Sigmoid colon (tissue), 7 donors: ENCODE data around the gene SELENOO. TPM values are rescaled to one million over a fixed set of nuclear protein-coding genes. Genes with fewer than 3 reads are reported as not detected.

ENCODE experiments used
- DNase-seq: peaks from one replicate; pipeline ENCODE4 v3.0.0-alpha.2; 2019
- H3K27ac ChIP-seq, 4 donors: fragments of 200-600 bp; sonication (generic); one replicate each; pipeline ENCODE4 v1.5.1; 2016 to 2019; ENCODE audit warnings: mild to moderate bottlenecking in 1 of 4
- H3K27me3 ChIP-seq, 3 donors: fragments of 200-600 bp; sonication (generic); one replicate each; pipeline ENCODE4 v1.5.1; 2019; ENCODE audit warnings: mild to moderate bottlenecking in 1 of 3
- H3K36me3 ChIP-seq, 4 donors: fragments of 200-600 bp; sonication (generic); one replicate each; pipeline ENCODE4 v1.5.1; 2016 to 2019
- H3K4me1 ChIP-seq, 4 donors: fragments of 200-600 bp; sonication (generic); one replicate each; pipeline ENCODE4 v1.5.1; 2017 to 2019
- H3K4me3 ChIP-seq, 4 donors: fragments of 200-600 bp; sonication (generic); one replicate each; pipeline ENCODE4 v1.5.1; 2017 to 2019; ENCODE audit warnings: mild to moderate bottlenecking in 2 of 4, moderate library complexity in 1 of 4
- H3K9me3 ChIP-seq, 4 donors: fragments of 200-600 bp in 3 of 4; sonication (generic) in 3 of 4; one replicate each; pipeline versions ENCODE4 v1.5.1 to v1.6.1; 2013 to 2019
- EP300 ChIP-seq, 4 donors: sonication (generic); formaldehyde crosslinking; IDR thresholded peaks; one replicate each; pipeline ENCODE4 v1.6.1; 2017; ENCODE audit warnings: antibody characterized with exemption in 4 of 4
- POLR2A ChIP-seq, 2 donors: fragments of 450-650 bp; IDR thresholded peaks; one replicate each; pipeline ENCODE4 v1.6.1; 2016; ENCODE audit warnings: antibody characterized with exemption in 2 of 2, mild to moderate bottlenecking in 2 of 2, moderate library complexity in 2 of 2
- POLR2AphosphoS5 ChIP-seq, 4 donors: sonication (generic); formaldehyde crosslinking; IDR thresholded peaks; one replicate each; pipeline ENCODE4 v1.6.1; 2017; ENCODE audit warnings: antibody characterized with exemption in 4 of 4
- WGBS, 2 donors: extraction: QIAGEN DNeasy Blood & Tissue Kit; methylation state at CpG; one replicate each; pipeline ENCODE4 v1.1.7; 2013; 5-methylcytosine and 5-hydroxymethylcytosine counted together
- intact Hi-C: fragments of 100-400 bp; cut with DNase I; formaldehyde crosslinking; loops from one replicate; pipeline ENCODE4 v1.15.1; 2023
- polyA plus RNA-seq, 3 donors: library from polyadenylated mRNA; stranded (reverse); fragments of 200-250 nt; gene quantifications; one replicate each; pipeline ENCODE4 v1.2.3, GENCODE V29; 2013
- total RNA-seq, 4 donors: library from RNA; depleted of rRNA; stranded (reverse); fragments of >200 nt; gene quantifications; one replicate each; pipeline ENCODE4 v1.1.0, GENCODE V29; 2016
- TF ChIP-seq, protein P1 (sequence below), 4 experiments: fragments of 450-650 bp in 3 of 4; fragments of 200-600 bp in 1 of 4; IDR thresholded peaks; one replicate each; pipeline ENCODE4 v1.5.1; 2016 to 2019; ENCODE audit warnings: antibody characterized with exemption in 4 of 4, mild to moderate bottlenecking in 3 of 4, moderate library complexity in 2 of 4
- donor health status: healthy with polysubstance abuse.
- donor health status: Bipolar disorder and iron deficiency.
- donor health status: healthy.

SELENOO gene
- total and polyA plus RNA-seq, 7 donors, result 10.2 to 30.2 (median 17.9) TPM

DNA sequence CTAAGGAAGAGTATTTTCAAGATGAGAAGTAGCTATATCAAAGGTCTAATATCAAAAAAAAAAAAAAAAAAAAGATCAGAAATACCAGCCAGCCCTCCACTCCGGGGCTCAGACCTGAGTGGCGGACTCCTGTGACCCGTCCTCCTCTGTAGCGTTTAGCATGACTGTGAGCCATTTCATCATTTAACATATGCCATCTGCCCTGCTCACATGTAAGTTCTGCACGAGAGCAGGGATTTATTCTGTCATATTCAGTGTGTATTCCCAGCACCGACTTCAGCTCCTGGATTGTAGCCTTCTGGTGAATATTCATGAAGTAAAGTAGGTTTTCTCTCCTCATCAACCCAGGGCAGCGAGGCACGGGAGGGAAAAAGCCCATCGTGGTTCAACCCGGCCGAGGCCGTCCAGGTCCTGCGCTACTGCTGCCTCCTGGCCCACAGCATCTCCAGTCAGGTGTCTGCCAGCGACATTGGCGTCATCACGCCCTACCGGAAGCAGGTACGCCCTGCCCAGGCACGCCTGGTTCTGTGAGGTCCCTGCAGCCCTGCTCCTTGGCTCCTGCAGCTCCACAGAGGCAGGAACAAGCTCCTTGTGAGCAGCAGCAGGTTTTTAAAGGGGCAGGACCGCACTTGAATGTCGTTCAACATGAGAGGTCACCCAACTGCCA lies 43.0 kb upstream of the SELENOO start:
- Histone ChIP-seq H3K36me3 (peaks cover 0 to 12% (median 0%) of the 10 kb centered on the region in 4 donors), H3K4me1 (no peaks in the 10 kb centered on the region), H3K4me3 (no peak overlapping the region), H3K27me3 (no peaks in the 10 kb centered on the region), H3K9me3 (no peaks in the 10 kb centered on the region), H3K27ac (no peak overlapping the region)
- TF ChIP-seq POLR2A (IDR thresholded peaks at IDR 0.05), result no peak
- TF ChIP-seq, protein P1, sequence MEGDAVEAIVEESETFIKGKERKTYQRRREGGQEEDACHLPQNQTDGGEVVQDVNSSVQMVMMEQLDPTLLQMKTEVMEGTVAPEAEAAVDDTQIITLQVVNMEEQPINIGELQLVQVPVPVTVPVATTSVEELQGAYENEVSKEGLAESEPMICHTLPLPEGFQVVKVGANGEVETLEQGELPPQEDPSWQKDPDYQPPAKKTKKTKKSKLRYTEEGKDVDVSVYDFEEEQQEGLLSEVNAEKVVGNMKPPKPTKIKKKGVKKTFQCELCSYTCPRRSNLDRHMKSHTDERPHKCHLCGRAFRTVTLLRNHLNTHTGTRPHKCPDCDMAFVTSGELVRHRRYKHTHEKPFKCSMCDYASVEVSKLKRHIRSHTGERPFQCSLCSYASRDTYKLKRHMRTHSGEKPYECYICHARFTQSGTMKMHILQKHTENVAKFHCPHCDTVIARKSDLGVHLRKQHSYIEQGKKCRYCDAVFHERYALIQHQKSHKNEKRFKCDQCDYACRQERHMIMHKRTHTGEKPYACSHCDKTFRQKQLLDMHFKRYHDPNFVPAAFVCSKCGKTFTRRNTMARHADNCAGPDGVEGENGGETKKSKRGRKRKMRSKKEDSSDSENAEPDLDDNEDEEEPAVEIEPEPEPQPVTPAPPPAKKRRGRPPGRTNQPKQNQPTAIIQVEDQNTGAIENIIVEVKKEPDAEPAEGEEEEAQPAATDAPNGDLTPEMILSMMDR (IDR thresholded peaks at IDR 0.05), result no peak
- no peak for TF ChIP-seq EP300 (IDR thresholded peaks at IDR 0.05)
- TF ChIP-seq POLR2AphosphoS5 (IDR thresholded peaks at IDR 0.05), result no peak
- 29 to 75% methylated on average over 21 of the region's 21 CpGs for WGBS, 2 donors
- DNase-seq, result no peak
- intact Hi-C loops, result no loop called here

DNA sequence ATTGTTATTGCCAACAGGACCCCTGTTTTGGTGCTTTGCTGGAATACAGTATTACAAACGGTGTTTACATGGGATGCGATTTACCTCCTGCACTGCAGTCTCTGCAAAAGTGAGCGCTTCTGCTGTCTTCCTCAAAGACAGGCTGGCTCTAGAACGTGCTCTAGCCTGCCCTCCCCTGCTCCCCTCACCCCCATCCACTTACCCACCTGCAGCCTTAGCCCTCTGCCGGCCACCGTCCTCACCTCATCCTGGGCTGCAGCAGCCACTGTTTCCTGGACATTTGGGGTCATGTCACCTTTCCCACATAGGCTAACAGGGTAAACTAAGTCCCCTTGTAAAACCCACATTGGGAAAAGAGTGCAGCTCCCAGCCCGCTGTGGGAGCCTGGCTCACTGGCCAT lies 39.9 kb upstream of the SELENOO start:
- H3K9me3 ChIP-seq, result no peaks in the 10 kb centered on the region
- 86% methylated on average over 7 of the region's 7 CpGs for WGBS, 2 donors
- no peaks in the 10 kb centered on the region for H3K4me1 ChIP-seq
- no peaks in the 10 kb centered on the region for H3K27me3 ChIP-seq
- TF ChIP-seq POLR2A (IDR thresholded peaks at IDR 0.05) (no peak), EP300 (IDR thresholded peaks at IDR 0.05) (no peak), POLR2AphosphoS5 (IDR thresholded peaks at IDR 0.05) (no peak)
- TF ChIP-seq, protein P1 (IDR thresholded peaks at IDR 0.05), result no peak
- H3K27ac ChIP-seq, result no peak overlapping the region
- H3K36me3 ChIP-seq, result peaks cover 0 to 12% (median 0%) of the 10 kb centered on the region in 4 donors
- H3K4me3 ChIP-seq, result no peak overlapping the region
- DNase-seq, result no peak
- intact Hi-C loops, result no loop called here

DNA sequence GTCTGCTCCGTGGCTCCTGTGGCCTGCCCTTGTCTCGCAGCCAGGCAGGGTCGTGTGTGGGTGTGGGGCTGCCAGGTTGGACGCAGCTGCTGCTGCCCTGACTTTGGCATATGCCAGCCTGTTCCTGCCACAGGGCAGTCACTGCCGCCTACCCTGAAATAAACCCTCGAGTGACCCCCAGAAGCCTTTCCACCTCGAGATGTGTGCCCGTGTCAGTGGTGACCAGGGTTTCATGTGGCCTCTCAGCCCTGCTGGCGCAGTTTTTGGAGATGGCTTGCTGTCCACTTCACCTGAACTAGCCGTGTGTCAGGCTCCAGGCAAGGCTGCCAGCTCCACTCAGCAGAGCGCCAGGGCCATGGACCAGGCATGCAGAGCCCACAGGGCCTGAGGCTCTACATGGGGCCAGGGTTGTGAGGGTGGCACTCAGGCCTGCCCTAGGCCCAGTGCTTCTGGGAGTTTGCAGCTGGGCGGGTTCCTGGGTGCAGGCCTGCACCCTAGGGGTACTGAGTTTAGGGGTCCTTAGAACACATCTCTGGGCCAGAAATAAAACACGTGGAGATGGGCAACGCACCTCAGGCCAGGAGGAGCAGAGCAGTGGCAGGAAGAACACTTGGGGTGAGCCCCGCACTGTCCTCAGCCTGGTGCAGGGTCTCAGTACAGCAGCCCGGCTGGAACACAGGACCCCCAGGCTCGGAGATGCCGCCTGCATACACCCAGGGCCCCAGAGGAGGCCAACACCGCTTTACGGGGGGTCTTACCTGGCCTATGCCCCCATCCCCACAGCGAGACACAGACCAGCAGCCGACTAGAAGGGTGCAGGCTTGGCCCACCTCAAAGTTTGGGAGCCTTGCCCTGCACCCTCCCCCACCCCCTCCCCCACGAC lies 39.1 kb upstream of the SELENOO start:
- no peaks in the 10 kb centered on the region for H3K27me3 ChIP-seq

DNA sequence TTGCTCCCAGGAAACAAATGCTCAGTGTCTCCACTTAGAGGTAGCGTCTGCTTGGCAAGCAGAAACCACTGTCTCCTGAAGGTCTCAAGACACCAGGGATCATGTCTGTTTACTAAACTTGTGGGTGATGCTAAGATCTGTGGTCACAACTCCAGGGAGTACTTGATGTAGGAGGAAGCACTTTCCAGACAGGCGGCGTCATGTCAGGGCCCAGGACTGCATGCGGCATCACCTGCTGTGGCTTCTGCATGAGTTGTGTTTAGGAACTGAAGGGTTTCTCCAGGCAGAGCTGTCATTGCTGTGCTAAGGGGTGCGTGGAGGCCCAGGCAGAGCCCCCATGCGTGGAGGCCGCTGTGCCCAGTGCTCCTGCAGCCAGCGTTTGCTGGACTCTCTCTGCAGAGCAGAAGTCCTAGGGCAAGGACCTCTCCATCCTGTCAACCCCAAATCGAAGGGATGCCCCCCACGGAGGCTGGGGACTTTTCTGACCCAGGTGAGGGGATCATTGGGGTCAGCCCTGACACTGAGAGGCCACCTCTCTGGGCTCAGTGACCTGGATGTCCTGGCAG lies 38.3 kb upstream of the SELENOO start:
- H3K27me3 ChIP-seq, result no peaks in the 10 kb centered on the region
- no peaks in the 10 kb centered on the region for H3K9me3 ChIP-seq
- H3K36me3 ChIP-seq, result peaks cover 0 to 12% (median 0%) of the 10 kb centered on the region in 4 donors
- no peak overlapping the region for H3K4me3 ChIP-seq
- intact Hi-C loops, result no loop called here
- no peaks in the 10 kb centered on the region for H3K4me1 ChIP-seq
- WGBS, 2 donors, result 85 to 89% methylated on average over 10 of the region's 10 CpGs
- TF ChIP-seq POLR2A (IDR thresholded peaks at IDR 0.05) (no peak), EP300 (IDR thresholded peaks at IDR 0.05) (no peak), POLR2AphosphoS5 (IDR thresholded peaks at IDR 0.05) (no peak)
- TF ChIP-seq, protein P1 (IDR thresholded peaks at IDR 0.05), result no peak
- no peak overlapping the region for H3K27ac ChIP-seq
- DNase-seq, result no peak

More for the DNA sequence above, 39.1 kb upstream of the SELENOO start:
- WGBS, 2 donors, result 87 to 88% methylated on average over 23 of the region's 23 CpGs
- no peak for DNase-seq
- no peak overlapping the region for H3K27ac ChIP-seq
- TF ChIP-seq POLR2AphosphoS5 (IDR thresholded peaks at IDR 0.05), result no peak
- TF ChIP-seq, protein P1 (IDR thresholded peaks at IDR 0.05), result no peak
- TF ChIP-seq EP300 (IDR thresholded peaks at IDR 0.05), result no peak
- TF ChIP-seq POLR2A (IDR thresholded peaks at IDR 0.05), result no peak
- peaks cover 0 to 12% (median 0%) of the 10 kb centered on the region in 4 donors for H3K36me3 ChIP-seq
- H3K4me3 ChIP-seq, result no peak overlapping the region
- H3K9me3 ChIP-seq, result no peaks in the 10 kb centered on the region
- no peaks in the 10 kb centered on the region for H3K4me1 ChIP-seq
- intact Hi-C loops, result no loop called here
